T-helper 1 cell treated with Interleukin-12 subunit alpha and Interleukin-12 subunit beta and Interleukin-4 antibody, amounts not matched to agents 30 ng/mL and 1 ng/mL, for 36 hours (primary cell): Measurements from ENCODE around the gene IPP. TPM values are rescaled to one million over a fixed set of nuclear protein-coding genes. Genes with fewer than 3 reads are reported as not detected.
"Not testable (repeated sequence)": the region's sequence is repeated elsewhere in the genome, so short reads cannot be mapped to it uniquely, and the experiment has no call there.

ENCODE experiments used
- intact Hi-C: fragments of 100-400 bp; cut with micrococcal nuclease; formaldehyde crosslinking; loops from one replicate; pipeline ENCODE4 v1.15.1; 2024
- total RNA-seq: library from RNA; stranded (reverse); gene quantifications from 2 replicates; pipeline ENCODE4 v1.2.3, GENCODE V29; 2022

The IPP gene
- total RNA-seq, 1 donor from 2014 or later, result 12.5 TPM

- intact Hi-C loops, result no loop called here
Observed at GRCh38 chr1:45746922-45747321, 3.5 kb downstream of the IPP start.

GRCh38 chr1:45739641-45740156, 10.8 kb downstream of the IPP start:
- intact Hi-C loops, result not testable (repeated sequence)

GRCh38 chr1:45739137-45739536, 11.3 kb downstream of the IPP start:
- intact Hi-C loops, result no loop called here

DNA sequence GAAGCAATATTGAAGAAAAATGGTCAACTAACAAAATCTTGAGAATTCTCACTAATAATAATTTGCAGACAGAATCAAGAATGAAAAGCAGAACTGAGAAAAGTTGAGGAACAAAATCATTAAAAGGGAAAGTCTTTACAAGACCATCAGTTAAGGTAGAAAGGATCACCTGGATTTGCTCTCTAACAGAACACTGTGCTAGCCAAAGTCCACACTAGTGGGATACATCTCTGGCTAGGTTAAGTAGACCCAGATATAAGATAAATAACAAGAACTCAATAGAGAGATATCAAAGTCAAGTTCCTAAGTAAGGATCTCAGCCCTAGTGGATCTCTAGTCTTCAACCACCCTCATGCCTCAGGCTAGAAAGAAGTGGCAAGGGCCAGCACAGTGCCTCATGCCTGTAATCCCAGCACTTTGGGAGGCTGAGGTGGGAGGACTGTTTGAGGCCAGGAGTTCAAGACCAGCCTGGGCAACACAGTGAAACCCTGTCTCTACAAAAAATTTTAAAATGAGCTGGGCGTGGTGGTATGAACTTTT, 19.6 kb downstream of the IPP start:
- intact Hi-C loops, result no loop called here

- intact Hi-C loops, result no loop called here
Observed at GRCh38 chr1:45730075-45730779, 20.2 kb downstream of the IPP start.

GRCh38 chr1:45726007-45726406, 24.4 kb downstream of the IPP start:
- intact Hi-C loops, result not testable (repeated sequence)

DNA sequence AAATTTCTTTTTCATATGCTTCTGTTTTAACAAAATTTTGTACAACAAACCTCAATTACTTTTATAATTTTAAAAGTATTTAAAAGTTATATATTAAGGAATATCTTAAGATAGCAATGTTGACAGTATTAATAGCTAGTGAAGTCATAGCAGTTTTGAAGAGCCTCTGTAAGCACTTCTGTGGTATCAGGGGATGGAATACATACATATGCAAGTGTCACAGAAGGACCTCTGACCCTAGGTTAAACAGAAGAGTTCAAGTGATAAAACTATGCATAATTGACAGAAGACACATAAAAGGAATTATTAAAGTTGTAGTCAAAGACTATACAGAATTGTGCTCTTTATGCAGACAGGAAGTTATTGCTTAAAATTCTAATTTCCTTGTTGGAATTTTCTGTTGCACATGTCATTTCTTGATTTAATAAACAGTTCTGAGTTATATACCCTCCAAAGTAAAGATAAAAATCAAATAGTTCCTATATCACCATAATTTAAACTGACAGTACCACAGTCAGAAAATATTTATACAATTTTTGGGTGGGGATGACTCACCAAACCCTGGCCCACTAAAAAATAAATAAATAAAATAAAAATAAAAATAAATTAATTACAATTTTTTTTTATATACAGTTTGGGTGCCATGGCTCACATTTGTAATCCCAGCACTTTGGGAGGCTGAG, 27.1 kb downstream of the IPP start:
- intact Hi-C loops, result no loop called here

GRCh38 chr1:45722809-45723208, 27.6 kb downstream of the IPP start:
- intact Hi-C loops, result no loop called here

DNA sequence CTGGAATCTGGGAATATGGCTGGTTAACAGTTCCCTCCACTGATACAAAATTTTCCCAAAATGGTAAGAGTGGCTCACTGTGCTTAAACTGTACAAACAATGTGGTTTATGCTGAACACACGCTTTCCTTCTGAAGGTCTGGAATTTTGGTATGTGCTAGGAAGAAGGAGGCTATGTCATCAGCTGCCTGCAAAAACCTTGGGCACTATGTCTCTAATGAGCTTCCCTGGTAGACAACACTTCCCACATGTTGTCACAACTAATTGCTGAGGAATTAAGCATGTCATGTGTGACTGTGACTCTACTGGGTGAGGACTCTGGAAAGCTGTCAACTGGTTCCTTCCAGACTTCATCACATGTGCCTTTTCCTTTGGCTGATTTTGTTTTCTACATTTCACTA, 29.2 kb downstream of the IPP start:
- intact Hi-C loops, result no loop called here

DNA sequence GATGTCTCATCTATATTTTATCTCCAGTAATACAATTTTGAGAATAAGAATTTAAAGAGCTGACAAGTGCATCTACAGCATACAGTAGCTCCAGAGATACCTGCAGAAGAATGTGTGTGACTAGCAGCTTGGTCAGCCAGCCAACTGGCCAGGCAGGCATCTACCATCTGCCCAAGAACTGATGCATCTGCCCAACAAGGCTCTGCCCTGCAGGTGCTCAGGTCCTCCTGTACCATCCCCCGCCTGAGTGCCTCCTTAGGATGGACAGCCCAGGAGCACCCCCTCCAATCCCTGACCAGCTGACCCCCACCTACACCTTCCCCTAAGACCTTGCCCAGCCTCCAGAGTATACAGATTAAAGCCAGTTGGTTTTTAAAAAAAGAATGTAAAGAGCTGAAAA, 32.2 kb downstream of the IPP start:
- intact Hi-C loops, result no loop called here

- intact Hi-C loops, result not testable (repeated sequence)
Observed at GRCh38 chr1:45717386-45717785, 33.1 kb downstream of the IPP start.

GRCh38 chr1:45716700-45717099, 33.8 kb downstream of the IPP start:
- intact Hi-C loops, result no loop called here

GRCh38 chr1:45713711-45714110, 36.7 kb downstream of the IPP start:
- intact Hi-C loops, result no loop called here

- intact Hi-C loops, result no loop called here
Observed at GRCh38 chr1:45704637-45705036, 45.8 kb downstream of the IPP start.

GRCh38 chr1:45694823-45695222, 55.6 kb downstream of the IPP start:
- intact Hi-C loops, result no loop called here

DNA sequence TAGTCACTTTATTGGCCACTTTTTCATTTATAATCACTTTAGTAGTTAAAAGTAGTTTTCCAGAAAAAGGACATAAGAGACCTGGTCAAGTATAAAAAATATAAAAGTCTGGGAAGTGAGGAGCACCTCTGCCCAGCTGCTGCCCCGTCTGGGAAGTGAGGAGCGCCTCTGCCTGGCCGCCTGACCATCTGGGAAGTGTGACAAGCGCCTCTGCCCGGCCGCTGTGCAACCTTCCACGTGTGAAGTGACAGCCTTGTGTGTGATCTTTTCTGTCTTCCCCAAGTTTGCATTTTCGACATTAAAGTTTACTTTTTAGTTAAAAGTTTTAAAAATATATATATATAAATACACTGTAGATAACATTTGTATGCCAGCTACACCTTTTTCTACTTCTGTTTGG, 56.6 kb downstream of the IPP start:
- intact Hi-C loops, result not testable (repeated sequence)

GRCh38 chr1:45687754-45688740, 62.4 kb downstream of the IPP start, which contains the start of gene TMEM69:
Gene TMEM69 (plus strand): TSS chr1:45688181. CDS start chr1:45691069, 2,888 bp downstream.
- intact Hi-C loops, result loop anchor here (1.0 to 10.0 kb wide), 28 partner anchors 62 to 1749 kb away; partner anchors contain the start of genes ATP6V0B, BTBD19, DMAP1 and DPH2

DNA sequence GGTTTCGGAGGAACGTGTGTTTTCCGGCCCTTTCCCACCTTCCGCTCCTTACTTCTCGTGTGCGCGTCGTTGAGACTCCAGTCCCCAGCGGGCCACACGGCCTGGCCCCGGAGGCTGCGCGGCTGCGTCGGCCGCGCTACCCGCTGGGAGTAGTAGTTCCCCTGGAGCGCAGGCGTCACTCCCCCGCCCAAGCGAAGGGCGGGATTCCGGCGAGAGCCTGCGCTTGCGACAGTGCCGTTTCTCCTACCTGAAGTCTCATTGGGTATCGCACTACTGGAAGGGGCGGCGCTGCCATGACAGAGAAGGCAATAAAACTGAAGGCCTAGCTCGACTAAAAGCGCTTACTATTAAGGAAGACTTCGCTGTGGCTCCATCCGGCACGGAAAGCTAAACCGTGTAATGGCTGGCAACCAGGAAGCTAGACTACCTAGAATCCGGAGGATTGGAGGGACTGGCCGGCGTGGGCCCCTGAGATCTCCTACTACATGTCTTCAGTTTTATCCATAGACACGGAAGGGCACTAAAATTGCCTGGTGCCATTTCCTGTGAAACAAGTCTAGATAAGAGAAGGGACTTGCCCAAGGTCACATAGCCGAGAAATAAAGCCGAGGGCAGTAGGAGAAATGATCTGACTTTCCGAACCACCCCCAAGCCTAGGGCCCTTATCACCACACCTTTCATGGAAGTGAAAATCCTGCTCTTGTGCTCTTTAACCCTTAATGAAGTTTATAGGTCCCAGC, 63.3 kb downstream of the IPP start:
- intact Hi-C loops, result loop anchor here (1.0 to 10.0 kb wide), 27 partner anchors 63 to 1750 kb away; partner anchors contain the start of genes ATP6V0B, BTBD19, DMAP1 and DPH2

DNA sequence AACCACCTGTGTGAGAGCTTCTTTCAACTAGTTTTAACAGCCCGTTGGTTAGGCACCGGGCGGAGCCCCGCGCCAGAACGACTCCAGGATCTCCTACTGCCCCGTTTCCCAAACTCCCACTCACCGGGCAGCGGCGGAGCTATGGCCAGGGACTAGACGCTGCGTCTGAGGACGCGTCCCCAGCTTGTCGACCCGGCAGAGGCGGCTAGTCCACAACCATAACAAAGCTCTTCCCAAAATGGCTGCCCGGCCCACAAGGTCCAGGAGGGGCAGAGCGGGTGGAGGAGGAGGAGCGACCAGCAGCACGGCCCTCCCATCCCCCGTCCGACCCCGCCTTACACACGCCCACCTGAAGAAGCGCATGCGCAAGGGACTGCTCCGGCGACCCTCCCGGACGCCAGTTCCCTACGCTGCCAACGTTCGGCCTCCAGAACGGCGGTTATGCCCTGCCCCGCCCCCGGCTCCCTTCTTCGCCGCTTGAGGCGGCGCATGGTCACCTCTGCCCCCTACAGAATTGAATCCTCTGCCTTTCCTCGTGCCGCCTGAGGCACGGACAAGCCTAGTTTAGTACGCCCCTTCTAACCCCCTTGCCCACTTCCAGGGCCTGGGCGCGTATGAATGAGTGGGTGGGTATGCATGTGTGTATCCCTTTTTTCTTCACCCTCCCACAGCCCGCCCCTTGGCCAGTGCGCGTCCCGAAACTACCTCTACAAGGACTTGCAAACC, 64.0 kb downstream of the IPP start, which contains the start of gene GPBP1L1:
TSS of gene GPBP1L1 (minus strand) at position 246 of the 726 bp plus-strand sequence. CDS start 27,446 bp downstream, outside the sequence.
- intact Hi-C loops, result loop anchor here (1.0 to 10.0 kb wide), 33 partner anchors 64 to 1751 kb away; partner anchors contain the start of genes AKR1A1, ARMH1, ATP6V0B and BTBD19
